ENCODE measurements around the gene CPT1C. TPM values are rescaled to one million over a fixed set of nuclear protein-coding genes. Genes with fewer than 3 reads are reported as not detected.

CPT1C gene
- total and polyA plus RNA-seq, 2 of the 4 experiments (the other 2 are of a cell fraction) = 14.2 to 56.1 TPM

DNA sequence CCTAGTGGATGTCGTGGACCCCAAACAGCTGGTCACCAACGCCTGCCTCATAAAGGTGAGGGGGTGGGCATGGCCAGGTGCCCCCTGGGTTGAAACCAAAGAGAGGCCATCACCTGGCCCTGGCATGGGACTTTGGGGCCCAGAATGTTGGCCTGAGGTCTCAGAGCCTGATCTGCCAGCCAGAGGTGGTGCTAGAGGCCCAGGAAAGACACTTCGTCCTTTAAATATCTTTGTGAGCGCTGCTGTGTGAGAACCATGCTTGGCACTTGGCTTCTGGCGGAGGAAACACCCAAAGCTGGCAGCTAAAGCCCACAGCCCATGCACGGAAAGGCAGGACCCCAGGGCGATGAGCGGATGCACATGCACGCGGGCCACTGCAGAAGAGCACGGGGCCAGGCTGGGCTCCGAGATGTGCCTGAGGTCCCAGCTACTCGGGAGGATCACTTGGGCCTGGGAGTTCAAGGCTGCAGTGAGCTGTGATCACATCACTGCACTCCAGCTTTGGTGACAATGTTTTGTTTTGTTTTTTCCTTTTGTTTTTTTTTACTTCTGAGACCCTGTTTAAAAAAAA lies 5.8 kb upstream of the CPT1C start:
- Histone ChIP-seq H2BK120ac (ENCODE audit: low read depth, low read length) (no peak overlapping the region), H2BK15ac (ENCODE audit: low read depth, low read length) (no peak overlapping the region), H3K4me1 (ENCODE audit: control insufficient read depth, insufficient read depth, low read length) (peaks cover 9% of the 10 kb centered on the region), H2BK20ac (ENCODE audit: low read depth, low read length) (no peak overlapping the region), H2BK5ac (ENCODE audit: low read depth, low read length, poor library complexity, severe bottlenecking) (no peak overlapping the region), H3K9ac (ENCODE audit: low read depth, low read length) (no peak overlapping the region), H3K9me3 (ENCODE audit: control insufficient read depth, insufficient read depth, low read length) (no peaks in the 10 kb centered on the region), H3K18ac (ENCODE audit: low read depth, low read length) (no peak overlapping the region), H2AK9ac (replicated peaks; ENCODE audit: low read depth, low read length, poor library complexity) (no peak overlapping the region), H2AK5ac (ENCODE audit: low read depth, low read length) (no peak overlapping the region), H3K4ac (ENCODE audit: low read depth, low read length) (no peak overlapping the region), H3K56ac (ENCODE audit: extremely low read depth, insufficient read depth, low read length) (no peak overlapping the region), H3K27ac (ENCODE audit: insufficient read depth, low read length) (no peak overlapping the region), H3K23ac (ENCODE audit: low read depth, low read length) (no peak overlapping the region), H3K79me1 (ENCODE audit: low read depth in 1 of 2, low read length in 2 of 2) (peaks cover 19 to 59% of the 10 kb centered on the region in 2 experiments), H4K8ac (ENCODE audit: low read depth in 2 of 2, low read length in 2 of 2) (no peak overlapping the region), H3K4me2 (ENCODE audit: low read depth, low read length) (no peak overlapping the region), H3K36me3 (ENCODE audit: control insufficient read depth, insufficient read depth, low read length) (peaks cover 49% of the 10 kb centered on the region), H4K5ac (ENCODE audit: low read depth, low read length) (no peak overlapping the region), H3K27me3 (ENCODE audit: control insufficient read depth, insufficient read depth, low read length) (no peaks in the 10 kb centered on the region), H3K4me3 (ENCODE audit: insufficient read depth, low read depth, low read length) (no peak overlapping the region), H4K20me1 (ENCODE audit: insufficient read depth, low read length) (peaks cover 44% of the 10 kb centered on the region), H3K14ac (replicated peaks; ENCODE audit: low read depth, low read length) (no peak overlapping the region), H3K9me1 (ENCODE audit: insufficient read depth, low read length) (peaks cover 8% of the 10 kb centered on the region; the same call in 1 of the 2 replicates), H4K91ac (ENCODE audit: insufficient read depth, low read depth, low read length) (no peak overlapping the region), H2AFZ (replicated peaks; ENCODE audit: low read length, poor library complexity) (no peak overlapping the region)
- BruUV-seq (replicated peaks) = no TSS peak
- in situ Hi-C loops (cut with MboI; ENCODE audit: low sequenced_read_pairs) (loop anchor here (10.0 kb wide), 1 partner anchor 170 kb away; the partner anchor contains the start of gene PTOV1), dilution Hi-C loops (cut with HindIII; ENCODE audit: low sequenced_read_pairs, unreplicated experiment) (no loop called here), intact Hi-C loops (cut with micrococcal nuclease) (loop anchor here (5.0 kb wide), 1 partner anchor 113 kb away; no protein-coding TSS in a partner anchor)
- WGBS, 2 experiments (ENCODE audit: extremely low coverage in 2 of 2, insufficient read length in 1 of 2) = 92% methylated on average over 13 of the region's 13 CpGs; no CpG with 5 or more reads in 1 of the 2 experiments
- POLR2A ChIA-PET (ENCODE audit: unreplicated experiment) = interaction anchor here (0.6 kb wide), 2 partner anchors 88 to 140 kb away, joined by 3 to 5 read pairs; no protein-coding TSS in a partner anchor
- CTCF ChIA-PET = no interaction called here
- no peak for ATAC-seq (ENCODE audit: low read depth)
- TF ChIP-seq BHLHE40 (IDR thresholded peaks at IDR 0.05; ENCODE audit: low read depth, low read length) = no peak
- TF ChIP-seq CEBPB (IDR thresholded peaks at IDR 0.05; ENCODE audit: low read depth, low read length) = no peak
- TF ChIP-seq RFX5 (IDR thresholded peaks at IDR 0.05; ENCODE audit: low read depth, low read length) = no peak
- TF ChIP-seq MAZ (IDR thresholded peaks at IDR 0.05; ENCODE audit: borderline replicate concordance, low read depth, low read length) = no peak
- TF ChIP-seq, protein P1, sequence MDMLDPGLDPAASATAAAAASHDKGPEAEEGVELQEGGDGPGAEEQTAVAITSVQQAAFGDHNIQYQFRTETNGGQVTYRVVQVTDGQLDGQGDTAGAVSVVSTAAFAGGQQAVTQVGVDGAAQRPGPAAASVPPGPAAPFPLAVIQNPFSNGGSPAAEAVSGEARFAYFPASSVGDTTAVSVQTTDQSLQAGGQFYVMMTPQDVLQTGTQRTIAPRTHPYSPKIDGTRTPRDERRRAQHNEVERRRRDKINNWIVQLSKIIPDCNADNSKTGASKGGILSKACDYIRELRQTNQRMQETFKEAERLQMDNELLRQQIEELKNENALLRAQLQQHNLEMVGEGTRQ (IDR thresholded peaks at IDR 0.05; ENCODE audit: low read depth, low read length) = no peak
- no peak for TF ChIP-seq NFE2L2 (IDR thresholded peaks at IDR 0.05; ENCODE audit: low read depth, low read length)
- TF ChIP-seq, protein P2, sequence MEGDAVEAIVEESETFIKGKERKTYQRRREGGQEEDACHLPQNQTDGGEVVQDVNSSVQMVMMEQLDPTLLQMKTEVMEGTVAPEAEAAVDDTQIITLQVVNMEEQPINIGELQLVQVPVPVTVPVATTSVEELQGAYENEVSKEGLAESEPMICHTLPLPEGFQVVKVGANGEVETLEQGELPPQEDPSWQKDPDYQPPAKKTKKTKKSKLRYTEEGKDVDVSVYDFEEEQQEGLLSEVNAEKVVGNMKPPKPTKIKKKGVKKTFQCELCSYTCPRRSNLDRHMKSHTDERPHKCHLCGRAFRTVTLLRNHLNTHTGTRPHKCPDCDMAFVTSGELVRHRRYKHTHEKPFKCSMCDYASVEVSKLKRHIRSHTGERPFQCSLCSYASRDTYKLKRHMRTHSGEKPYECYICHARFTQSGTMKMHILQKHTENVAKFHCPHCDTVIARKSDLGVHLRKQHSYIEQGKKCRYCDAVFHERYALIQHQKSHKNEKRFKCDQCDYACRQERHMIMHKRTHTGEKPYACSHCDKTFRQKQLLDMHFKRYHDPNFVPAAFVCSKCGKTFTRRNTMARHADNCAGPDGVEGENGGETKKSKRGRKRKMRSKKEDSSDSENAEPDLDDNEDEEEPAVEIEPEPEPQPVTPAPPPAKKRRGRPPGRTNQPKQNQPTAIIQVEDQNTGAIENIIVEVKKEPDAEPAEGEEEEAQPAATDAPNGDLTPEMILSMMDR (conservative IDR thresholded peaks at IDR 0.05; ENCODE audit: low read depth, low read length) = no peak
- no peak for TF ChIP-seq FOS (IDR thresholded peaks at IDR 0.05; ENCODE audit: low read depth, low read length)
- no peak for TF ChIP-seq RCOR1 (IDR thresholded peaks at IDR 0.05; ENCODE audit: insufficient replicate concordance, low read length)
- TF ChIP-seq MAFK (IDR thresholded peaks at IDR 0.05; ENCODE audit: low read depth, low read length) = no peak
- no peak for TF ChIP-seq MXI1 (IDR thresholded peaks at IDR 0.05; ENCODE audit: borderline replicate concordance, low read depth, low read length)
- TF ChIP-seq RAD21 (IDR thresholded peaks at IDR 0.05; ENCODE audit: low read length) = no peak
- TF ChIP-seq SMC3 (IDR thresholded peaks at IDR 0.05; ENCODE audit: low read depth, low read length) = no peak
- TF ChIP-seq, protein P3, sequence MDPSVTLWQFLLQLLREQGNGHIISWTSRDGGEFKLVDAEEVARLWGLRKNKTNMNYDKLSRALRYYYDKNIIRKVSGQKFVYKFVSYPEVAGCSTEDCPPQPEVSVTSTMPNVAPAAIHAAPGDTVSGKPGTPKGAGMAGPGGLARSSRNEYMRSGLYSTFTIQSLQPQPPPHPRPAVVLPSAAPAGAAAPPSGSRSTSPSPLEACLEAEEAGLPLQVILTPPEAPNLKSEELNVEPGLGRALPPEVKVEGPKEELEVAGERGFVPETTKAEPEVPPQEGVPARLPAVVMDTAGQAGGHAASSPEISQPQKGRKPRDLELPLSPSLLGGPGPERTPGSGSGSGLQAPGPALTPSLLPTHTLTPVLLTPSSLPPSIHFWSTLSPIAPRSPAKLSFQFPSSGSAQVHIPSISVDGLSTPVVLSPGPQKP (IDR thresholded peaks at IDR 0.05; ENCODE audit: borderline replicate concordance, low read depth, low read length) = no peak
- no peak for TF ChIP-seq CHD1 (IDR thresholded peaks at IDR 0.05; ENCODE audit: low read depth, low read length)
- TF ChIP-seq POLR2A (IDR thresholded peaks at IDR 0.05; ENCODE audit: low read depth, low read length) = no peak
- DNase-seq = no peak
